Vagina (tissue), 2 donors: ENCODE measurements around the gene CCL4. TPM values are rescaled to one million over a fixed set of nuclear protein-coding genes. Genes with fewer than 3 reads are reported as not detected.

ENCODE experiments used
- DNase-seq, 2 donors: peaks; one replicate each; pipeline ENCODE4 v3.0.0-alpha.2; 2017; ENCODE audit errors: extremely low spot score in 2 of 2
- H3K27ac ChIP-seq: fragments of 200-600 bp; sonication (generic); one replicate; pipeline ENCODE4 v1.5.1; 2019
- H3K27me3 ChIP-seq: fragments of 200-600 bp; sonication (generic); one replicate; pipeline ENCODE4 v1.5.1; 2019
- H3K36me3 ChIP-seq, 2 donors: fragments of 200-600 bp; sonication (generic); one replicate each; pipeline ENCODE4 v1.5.1; 2017 to 2019
- H3K4me1 ChIP-seq: fragments of 200-600 bp; sonication (generic); one replicate; pipeline ENCODE4 v1.5.1; 2019
- H3K4me3 ChIP-seq, 2 donors: fragments of 200-600 bp; sonication (generic); 1 replicate in 1 of 2; 2 replicates in 1 of 2; pipeline ENCODE4 v1.5.1; 2016 to 2019
- H3K9me3 ChIP-seq: fragments of 200-600 bp; sonication (generic); one replicate; pipeline ENCODE4 v1.5.1; 2019
- POLR2A ChIP-seq, 2 donors: fragments of 450-650 bp; IDR thresholded peaks; one replicate each; pipeline ENCODE4 v1.6.1; 2017; ENCODE audit warnings: antibody characterized with exemption in 2 of 2, mild to moderate bottlenecking in 2 of 2, moderate library complexity in 2 of 2
- POLR2AphosphoS5 ChIP-seq, 2 donors: sonication (generic); formaldehyde crosslinking; IDR thresholded peaks; one replicate each; pipeline ENCODE4 v1.9.0; 2017; ENCODE audit warnings: antibody characterized with exemption in 2 of 2, mild to moderate bottlenecking in 2 of 2, low read depth in 1 of 2; ENCODE audit not compliant: insufficient read depth in 1 of 2
- intact Hi-C: fragments of 100-400 bp; cut with DNase I; formaldehyde crosslinking; loops from one replicate; pipeline ENCODE4 v1.15.1; 2023
- small RNA-seq: library from RNA; depleted of rRNA; stranded (forward); fragments of <200 nt; gene quantifications from one replicate; pipeline ENCODE3, GENCODE V24; 2016
- total RNA-seq: library from RNA; depleted of rRNA; stranded (reverse); fragments of >200 nt; gene quantifications from one replicate; pipeline ENCODE4 v1.2.3, GENCODE V29; 2016
- TF ChIP-seq, protein P1 (sequence below), 3 experiments: fragments of 450-650 bp in 2 of 3; fragments of 200-600 bp in 1 of 3; sonication (generic) in 1 of 3; IDR thresholded peaks; one replicate each; pipeline ENCODE4 v1.5.1; 2017 to 2019; ENCODE audit warnings: antibody characterized with exemption in 3 of 3, mild to moderate bottlenecking in 2 of 3, moderate library complexity in 2 of 3

Gene CCL4
- total RNA-seq, 1 donor from 2014 or later = 15.0 TPM

GRCh38 chr17:36151891-36152638 is 48.4 kb downstream of the CCL4 start:
- Histone ChIP-seq H3K36me3 (no peaks in the 10 kb centered on the region), H3K27ac (no peak overlapping the region), H3K27me3 (no peaks in the 10 kb centered on the region), H3K4me1 (no peaks in the 10 kb centered on the region), H3K4me3 (no peak overlapping the region), H3K9me3 (no peaks in the 10 kb centered on the region)
- no peak for DNase-seq
- TF ChIP-seq POLR2AphosphoS5 (IDR thresholded peaks at IDR 0.05; ENCODE audit: insufficient read depth in 1 of 2, low read depth in 1 of 2) (no peak), POLR2A (IDR thresholded peaks at IDR 0.05) (no peak)
- TF ChIP-seq, protein P1, sequence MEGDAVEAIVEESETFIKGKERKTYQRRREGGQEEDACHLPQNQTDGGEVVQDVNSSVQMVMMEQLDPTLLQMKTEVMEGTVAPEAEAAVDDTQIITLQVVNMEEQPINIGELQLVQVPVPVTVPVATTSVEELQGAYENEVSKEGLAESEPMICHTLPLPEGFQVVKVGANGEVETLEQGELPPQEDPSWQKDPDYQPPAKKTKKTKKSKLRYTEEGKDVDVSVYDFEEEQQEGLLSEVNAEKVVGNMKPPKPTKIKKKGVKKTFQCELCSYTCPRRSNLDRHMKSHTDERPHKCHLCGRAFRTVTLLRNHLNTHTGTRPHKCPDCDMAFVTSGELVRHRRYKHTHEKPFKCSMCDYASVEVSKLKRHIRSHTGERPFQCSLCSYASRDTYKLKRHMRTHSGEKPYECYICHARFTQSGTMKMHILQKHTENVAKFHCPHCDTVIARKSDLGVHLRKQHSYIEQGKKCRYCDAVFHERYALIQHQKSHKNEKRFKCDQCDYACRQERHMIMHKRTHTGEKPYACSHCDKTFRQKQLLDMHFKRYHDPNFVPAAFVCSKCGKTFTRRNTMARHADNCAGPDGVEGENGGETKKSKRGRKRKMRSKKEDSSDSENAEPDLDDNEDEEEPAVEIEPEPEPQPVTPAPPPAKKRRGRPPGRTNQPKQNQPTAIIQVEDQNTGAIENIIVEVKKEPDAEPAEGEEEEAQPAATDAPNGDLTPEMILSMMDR (IDR thresholded peaks at IDR 0.05) = no peak
- intact Hi-C loops = no loop called here

DNA sequence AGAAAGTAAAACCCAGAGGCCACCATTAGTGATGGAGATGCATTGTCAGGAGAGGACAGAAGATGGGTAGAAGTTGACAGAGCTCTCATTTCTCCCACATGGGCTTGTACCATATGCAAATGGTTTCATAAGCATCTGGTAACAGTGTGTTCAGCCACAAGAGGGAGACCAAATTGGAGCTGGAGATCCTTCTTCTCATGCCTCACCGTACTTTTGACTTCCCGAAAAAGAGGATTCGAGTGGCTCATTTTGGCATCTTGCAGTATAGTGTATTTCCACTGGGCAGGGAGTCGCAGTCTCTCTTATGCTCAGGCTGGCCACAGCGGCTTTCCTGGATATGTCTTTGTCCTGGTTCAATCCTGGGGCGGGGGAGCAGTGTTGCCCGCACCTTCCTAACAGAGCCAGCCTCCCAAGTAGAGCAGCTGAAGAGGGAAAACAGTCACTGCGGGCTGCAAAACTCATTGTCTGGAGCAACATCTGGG is 49.1 kb downstream of the CCL4 start:
- TF ChIP-seq POLR2A (IDR thresholded peaks at IDR 0.05) = no peak
- no peak for TF ChIP-seq POLR2AphosphoS5 (IDR thresholded peaks at IDR 0.05; ENCODE audit: insufficient read depth in 1 of 2, low read depth in 1 of 2)
- TF ChIP-seq, protein P1 (IDR thresholded peaks at IDR 0.05) = no peak
- Histone ChIP-seq H3K4me3 (no peak overlapping the region), H3K27ac (no peak overlapping the region), H3K36me3 (no peaks in the 10 kb centered on the region), H3K27me3 (no peaks in the 10 kb centered on the region), H3K4me1 (no peaks in the 10 kb centered on the region), H3K9me3 (no peaks in the 10 kb centered on the region)
- intact Hi-C loops = no loop called here
- no peak for DNase-seq

GRCh38 chr17:36153895-36154610 is 50.4 kb downstream of the CCL4 start:
- H3K27me3 ChIP-seq = no peaks in the 10 kb centered on the region
- intact Hi-C loops = no loop called here

More at GRCh38 chr17:36153895-36154610, 50.4 kb downstream of the CCL4 start:
- no peak overlapping the region for H3K27ac ChIP-seq
- TF ChIP-seq, protein P1 (IDR thresholded peaks at IDR 0.05) = no peak
- TF ChIP-seq POLR2AphosphoS5 (IDR thresholded peaks at IDR 0.05; ENCODE audit: insufficient read depth in 1 of 2, low read depth in 1 of 2) = no peak
- TF ChIP-seq POLR2A (IDR thresholded peaks at IDR 0.05) = no peak
- no peaks in the 10 kb centered on the region for H3K4me1 ChIP-seq
- no peaks in the 10 kb centered on the region for H3K36me3 ChIP-seq
- H3K9me3 ChIP-seq = no peaks in the 10 kb centered on the region
- DNase-seq = no peak
- no peak overlapping the region for H3K4me3 ChIP-seq

Small RNA genes lying within 50 kb of the gene (small RNA-seq; reads per million reads assigned to genes)
- not detected for gene RN7SL301P

Other genes with a start within 250 kb of the CCL4 start
- gene HEATR9, start 234.9 kb upstream of the CCL4 start, total RNA-seq = not detected
- gene CCL5, start 223.5 kb upstream of the CCL4 start, total RNA-seq = 4.9 TPM
- gene RDM1, start 173.1 kb upstream of the CCL4 start, total RNA-seq = 0.49 TPM
- gene LYZL6, start 160.1 kb upstream of the CCL4 start, total RNA-seq = not detected
- not detected for gene CCL16, start 122.3 kb upstream of the CCL4 start, total RNA-seq
- 93.1 TPM for gene CCL14, start 117.1 kb upstream of the CCL4 start, total RNA-seq
- not detected for gene CCL15, start 102.3 kb upstream of the CCL4 start, total RNA-seq
- 13.3 TPM for gene CCL23, start 85.9 kb upstream of the CCL4 start, total RNA-seq
- gene CCL18, start 39.6 kb upstream of the CCL4 start, total RNA-seq = not detected
- gene CCL3, start 13.7 kb upstream of the CCL4 start, total RNA-seq = 2.9 TPM
- gene TBC1D3B, start 72.8 kb downstream of the CCL4 start, total RNA-seq = 3.4 TPM
- not detected for gene CCL3L1, start 92.9 kb downstream of the CCL4 start, total RNA-seq
- gene CCL4L2, start 107.2 kb downstream of the CCL4 start, total RNA-seq = 5.2 TPM
- 1.7 TPM for gene TBC1D3I, start 160.7 kb downstream of the CCL4 start, total RNA-seq
- gene TBC1D3G, start 220.1 kb downstream of the CCL4 start, total RNA-seq = not detected